H1 (cell line): ENCODE data around the gene GNAI2. TPM values are rescaled to one million over a fixed set of nuclear protein-coding genes. Genes with fewer than 3 reads are reported as not detected.

Experiments used
- CTCF ChIA-PET: fragments of 300-600 bp; sonication (Branson Sonifier 250); formaldehyde crosslinking; loops from one replicate; lab custom pipeline; 2021; ENCODE audit not compliant: partially characterized antibody; lab: Charles Lee
- POLR2A ChIA-PET: fragments of 300-600 bp; sonication (Branson Sonifier 250); formaldehyde crosslinking; loops from one replicate; lab custom pipeline; 2021; ENCODE audit warnings: inconsistent platforms; ENCODE audit not compliant: partially characterized antibody; lab: Charles Lee
- DNase-seq, 2 experiments: peaks; one replicate each; pipeline versions ENCODE4 v3.0.0 to v3.0.0-alpha.2; 2010 to 2022; ENCODE audit warnings: low spot score in 2 of 2, low read depth in 1 of 2, mixed read lengths in 1 of 2
- FAIRE-seq: peaks from 2 replicates; lab custom pipeline; 2011; peaks lifted over from hg19 to GRCh38; lab: Jason Lieb, UNC
- H2AFZ ChIP-seq: 2 replicates; pipeline ENCODE4 v1.8.1; 2012; ENCODE audit warnings: low read length, inconsistent platforms
- H2AK5ac ChIP-seq: 2 replicates; pipeline ENCODE4 v1.6.1; 2013; ENCODE audit warnings: low read depth, low read length
- H2BK120ac ChIP-seq: replicated peaks from 2 replicates; pipeline ENCODE3; 2013; ENCODE audit warnings: low read depth, low read length, inconsistent platforms
- H2BK12ac ChIP-seq: 2 replicates; pipeline ENCODE4 v1.6.1; 2013; ENCODE audit warnings: low read depth, low read length
- H2BK15ac ChIP-seq: 2 replicates; pipeline ENCODE4 v1.6.1; 2013; ENCODE audit warnings: low read length
- H2BK20ac ChIP-seq: 2 replicates; pipeline ENCODE4 v1.6.1; 2013; ENCODE audit warnings: low read length
- H2BK5ac ChIP-seq: 2 replicates; pipeline ENCODE4 v1.6.1; 2013; ENCODE audit warnings: low read depth, low read length
- H3K14ac ChIP-seq: 2 replicates; pipeline ENCODE4 v1.6.1; 2013; ENCODE audit warnings: inconsistent platforms; ENCODE audit not compliant: insufficient read length
- H3K18ac ChIP-seq: 2 replicates; pipeline ENCODE4 v1.6.1; 2013; ENCODE audit warnings: low read length; ENCODE audit errors: extremely low read depth
- H3K23ac ChIP-seq: 2 replicates; pipeline ENCODE4 v1.6.1; 2013; ENCODE audit warnings: inconsistent platforms; ENCODE audit not compliant: insufficient read length
- H3K23me2 ChIP-seq: 2 replicates; pipeline ENCODE4 v1.6.1; 2013; ENCODE audit warnings: low read depth, low read length
- H3K27ac ChIP-seq: 2 replicates; pipeline ENCODE4 v1.6.1; 2011; ENCODE audit warnings: low read depth, low read length, inconsistent platforms
- H3K27me3 ChIP-seq, 4 experiments: replicated peaks in 1 of 4; 1 replicate in 1 of 4; 2 replicates in 3 of 4; pipeline versions ENCODE4 v1.6.1 to v1.8.1; 2011 to 2013; ENCODE audit warnings: low read length in 3 of 4, mild to moderate bottlenecking in 3 of 4, inconsistent platforms in 2 of 4, mixed read lengths in 2 of 4, moderate library complexity in 1 of 4; ENCODE audit not compliant: control insufficient read depth in 3 of 4, insufficient read depth in 3 of 4; ENCODE audit errors: extremely low read depth in 1 of 4
- H3K36me3 ChIP-seq, 4 experiments: 2 replicates each; pipeline versions ENCODE4 v1.6.1 to v1.8.1; 2011 to 2013; ENCODE audit warnings: mild to moderate bottlenecking in 4 of 4, low read length in 3 of 4, moderate library complexity in 2 of 4, control low read depth in 1 of 4, inconsistent platforms in 1 of 4; ENCODE audit not compliant: insufficient read depth in 4 of 4, control insufficient read depth in 2 of 4
- H3K4ac ChIP-seq: replicated peaks from 2 replicates; pipeline ENCODE3; 2013; ENCODE audit warnings: low read length, low read depth, mixed read lengths, inconsistent platforms; ENCODE audit not compliant: insufficient read length
- H3K4me1 ChIP-seq, 4 experiments: replicated peaks in 1 of 4; 1 replicate in 1 of 4; 2 replicates in 3 of 4; pipeline versions ENCODE4 v1.6.1 to v1.8.1; 2011 to 2013; ENCODE audit warnings: low read length in 3 of 4, inconsistent platforms in 2 of 4, mixed read lengths in 1 of 4; ENCODE audit not compliant: insufficient read depth in 4 of 4, control insufficient read depth in 3 of 4
- H3K4me2 ChIP-seq, 2 experiments: 2 replicates each; pipeline versions ENCODE4 v1.6.1 to v1.8.1; 2011 to 2013; ENCODE audit warnings: low read depth in 2 of 2, low read length in 2 of 2, control low read depth in 1 of 2, inconsistent platforms in 1 of 2, mild to moderate bottlenecking in 1 of 2; ENCODE audit not compliant: insufficient read depth in 1 of 2
- H3K4me3 ChIP-seq, 4 experiments: fragments of 200-600, 300-600 bp in 1 of 4; sonication (generic), shearing (Covaris generic), sonication (Bioruptor Twin) in 1 of 4; 2 replicates each; pipeline versions ENCODE4 v1.5.1 to v1.8.1; 2011 to 2016; ENCODE audit warnings: low read length in 4 of 4, low read depth in 3 of 4, control low read depth in 2 of 4, inconsistent platforms in 2 of 4, mild to moderate bottlenecking in 2 of 4, mixed read lengths in 1 of 4, moderate library complexity in 1 of 4; ENCODE audit not compliant: insufficient read depth in 2 of 4; ENCODE audit errors: extremely low read depth in 1 of 4
- H3K56ac ChIP-seq: replicated peaks from 2 replicates; pipeline ENCODE3; 2013; ENCODE audit warnings: low read depth, mild to moderate bottlenecking, mixed read lengths, low read length, inconsistent platforms; ENCODE audit not compliant: insufficient read length
- H3K79me1 ChIP-seq: 2 replicates; pipeline ENCODE4 v1.6.1; 2013; ENCODE audit warnings: low read depth, low read length, control low read depth
- H3K79me2 ChIP-seq, 2 experiments: 2 replicates each; pipeline versions ENCODE4 v1.6.1 to v1.8.1; 2012 to 2013; ENCODE audit warnings: low read length in 2 of 2, mild to moderate bottlenecking in 2 of 2, inconsistent platforms in 1 of 2; ENCODE audit not compliant: insufficient read depth in 2 of 2, control insufficient read depth in 1 of 2
- H3K9ac ChIP-seq, 4 experiments: replicated peaks in 1 of 4; 1 replicate in 1 of 4; 2 replicates in 3 of 4; pipeline versions ENCODE4 v1.6.1 to v1.8.1; 2011 to 2013; ENCODE audit warnings: low read depth in 3 of 4, low read length in 3 of 4, control low read depth in 2 of 4, mild to moderate bottlenecking in 2 of 4, moderate library complexity in 2 of 4, inconsistent platforms in 1 of 4; ENCODE audit errors: extremely low read depth in 1 of 4
- H3K9me3 ChIP-seq, 2 experiments: 2 replicates each; pipeline versions ENCODE4 v1.6.1 to v1.8.1; 2012 to 2013; ENCODE audit warnings: mild to moderate bottlenecking in 2 of 2, moderate library complexity in 2 of 2, control low read depth in 1 of 2, inconsistent platforms in 1 of 2, low read depth in 1 of 2, low read length in 1 of 2, mixed read lengths in 1 of 2; ENCODE audit not compliant: insufficient read depth in 2 of 2
- H4K20me1 ChIP-seq, 2 experiments: replicated peaks in 1 of 2; 2 replicates each; pipeline versions ENCODE3 to v1.8.1; 2011 to 2013; ENCODE audit warnings: inconsistent platforms in 2 of 2, low read length in 2 of 2, mild to moderate bottlenecking in 1 of 2; ENCODE audit not compliant: insufficient read depth in 2 of 2, control insufficient read depth in 1 of 2
- H4K5ac ChIP-seq: 2 replicates; pipeline ENCODE4 v1.6.1; 2013; ENCODE audit warnings: low read length, low read depth, mixed read lengths, inconsistent platforms; ENCODE audit not compliant: insufficient read length
- H4K8ac ChIP-seq: 2 replicates; pipeline ENCODE4 v1.8.0; 2013; ENCODE audit warnings: mild to moderate bottlenecking, moderate library complexity, low read length, inconsistent platforms; ENCODE audit not compliant: insufficient read depth; ENCODE audit errors: extremely low read depth
- H4K91ac ChIP-seq: replicated peaks from 2 replicates; pipeline ENCODE3; 2013; ENCODE audit warnings: low read length, mixed read lengths, inconsistent platforms; ENCODE audit not compliant: insufficient read length
- BACH1 ChIP-seq: IDR thresholded peaks from 2 replicates; pipeline ENCODE4 v1.6.1; 2012; ENCODE audit warnings: low read length, improper control_type of control experiment
- CBX5 ChIP-seq: fragments of 300-800, 300-1000 bp; sonication (generic); IDR thresholded peaks from 2 replicates; pipeline ENCODE4 v1.7.1; 2016; ENCODE audit warnings: antibody characterized with exemption, low read length, low read depth
- CBX8 ChIP-seq: fragments of 300-800, 300-1000 bp; sonication (generic); IDR thresholded peaks from 2 replicates; pipeline ENCODE4 v1.7.1; 2016; ENCODE audit warnings: low read depth, low read length, borderline replicate concordance
- CHD1 ChIP-seq: IDR thresholded peaks from 2 replicates; pipeline ENCODE4 v1.6.1; 2012; ENCODE audit warnings: low read depth, low read length, improper control_type of control experiment
- EP300 ChIP-seq, 2 experiments: IDR thresholded peaks; 1 replicate in 1 of 2; 2 replicates in 1 of 2; pipeline ENCODE4 v1.6.1; 2011 to 2012; ENCODE audit warnings: low read depth in 2 of 2, low read length in 2 of 2, mild to moderate bottlenecking in 2 of 2, borderline replicate concordance in 1 of 2, inconsistent platforms in 1 of 2, moderate library complexity in 1 of 2
- FOSL1 ChIP-seq: IDR thresholded peaks from 2 replicates; pipeline ENCODE4 v1.6.1; 2011; ENCODE audit warnings: mild to moderate bottlenecking, low read depth, low read length, moderate library complexity; ENCODE audit not compliant: insufficient read depth
- JUN ChIP-seq: IDR thresholded peaks from 2 replicates; pipeline ENCODE4 v1.6.1; 2011; ENCODE audit warnings: low read depth, mild to moderate bottlenecking, improper control_type of control experiment, low read length
- MAX ChIP-seq: IDR thresholded peaks from 2 replicates; pipeline ENCODE4 v1.6.1; 2012; ENCODE audit warnings: inconsistent platforms
- TEAD4 ChIP-seq: IDR thresholded peaks from 2 replicates; pipeline ENCODE4 v1.6.1; 2012; ENCODE audit warnings: low read depth, low read length, inconsistent platforms, mixed read lengths
- ZNF274 ChIP-seq: IDR thresholded peaks from 2 replicates; pipeline ENCODE4 v1.7.0; 2012; ENCODE audit warnings: low read length, borderline replicate concordance; ENCODE audit errors: extremely low read depth
- WGBS, 2 experiments: shearing (Covaris generic) in 1 of 2; methylation state at CpG; one replicate each; pipeline versions ENCODE4 v1.1.6 to v1.1.7; 2013 to 2015; ENCODE audit warnings: low lambda C conversion rate in 2 of 2, mixed read lengths in 2 of 2, inconsistent platforms in 1 of 2, low coverage in 1 of 2, missing lambda C conversion rate in 1 of 2; ENCODE audit not compliant: insufficient replicate concordance in 2 of 2, insufficient coverage in 1 of 2, insufficient read length in 1 of 2; ENCODE audit errors: extremely low coverage in 1 of 2, missing lambda C conversion rate in 1 of 2; 5-methylcytosine and 5-hydroxymethylcytosine counted together
- polyA plus RNA-seq, 7 experiments: library from polyadenylated mRNA; depleted of rRNA in 3 of 7; stranded (reverse) in 5 of 7; unstranded in 2 of 7; fragments of >200 nt in 5 of 7; fragments of 200-250 nt in 2 of 7; gene quantifications; 1 replicate in 5 of 7; 2 replicates in 1 of 7; 4 replicates in 1 of 7; pipeline versions ENCODE4 v1.2.1 to v1.2.3, GENCODE V29; 2011 to 2013; ENCODE audit warnings: missing spikeins in 2 of 7, mixed read lengths in 2 of 7
- total RNA-seq: library from RNA; stranded (reverse); fragmentation: NEBNext Ultra II Directional; extraction: Animal tissue kit (Norgen Biotek cat#: 25700); gene quantifications from 2 replicates; pipeline ENCODE4 v1.2.1, GENCODE V29; 2021

Gene GNAI2
- total and polyA plus RNA-seq, 2 of the 8 experiments (the other 6 are each of a cell fraction or from before 2014, with no cell fraction given) = 168 to 539 TPM

DNA sequence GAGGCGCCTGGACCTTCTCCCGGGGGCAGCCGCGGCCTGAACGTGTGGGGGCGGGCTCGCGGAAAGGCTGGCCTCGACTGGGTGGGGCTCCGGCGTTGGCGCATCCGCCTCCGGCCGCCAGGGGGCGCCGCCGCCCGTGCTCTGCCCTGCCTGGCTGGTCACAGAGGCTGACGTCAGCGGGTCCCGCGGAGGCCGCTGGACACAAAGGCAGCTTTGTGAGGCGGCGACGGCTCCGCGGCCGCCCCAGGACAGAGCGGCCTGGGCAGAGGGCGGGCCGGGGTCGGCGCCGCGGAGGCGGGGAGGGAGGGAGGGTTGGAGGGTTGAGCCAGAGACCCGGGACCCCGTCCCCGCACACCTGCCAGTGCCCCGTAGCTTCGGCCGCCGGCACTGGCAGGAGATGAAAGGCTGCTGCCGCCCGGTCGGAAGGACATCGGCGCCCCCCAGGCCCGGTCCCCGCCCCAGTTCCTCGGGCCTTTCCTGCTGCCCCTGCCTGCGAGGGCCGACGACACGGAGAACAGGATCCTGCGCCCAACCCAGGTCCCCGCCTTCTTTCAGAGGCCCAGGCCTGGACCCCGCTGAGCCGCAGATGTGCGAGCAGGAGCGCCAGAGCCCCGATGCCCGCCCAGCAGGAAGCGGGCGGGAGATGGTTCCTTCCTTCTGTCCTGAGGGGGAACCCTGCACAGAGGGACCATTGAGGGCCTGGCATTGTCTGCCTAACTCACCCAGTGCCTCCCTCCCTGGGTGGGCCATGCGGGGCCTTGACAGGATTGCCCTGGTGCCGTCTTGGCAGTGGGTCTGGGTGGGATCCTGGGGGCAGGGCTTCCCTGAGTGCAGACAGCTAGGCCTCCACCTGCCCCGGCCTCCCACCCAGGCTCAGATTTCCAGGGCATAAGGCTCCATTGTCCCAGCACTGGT is 24.3 kb downstream of the GNAI2 start:
- WGBS, 2 experiments = 5% methylated on average over 53 of the region's 70 CpGs; no CpG with 5 or more reads in 1 of the 2 experiments
- Histone ChIP-seq H3K4me3 (peak overlapping the region; percentile 11 to 60 (median 34)), H3K23me2 (peaks cover 2% of the 10 kb centered on the region; the same call in 1 of the 2 replicates), H4K91ac (peak overlapping the region; percentile 83), H3K18ac (peak overlapping the region; percentile 86), H3K14ac (no peak overlapping the region), H2AFZ (no peak overlapping the region), H3K9me3 (no peaks in the 10 kb centered on the region), H4K8ac (peak overlapping the region; percentile 83), H3K4me2 (peak overlapping the region; percentile 40 to 73; a peak in 3 of 4 replicates), H2BK5ac (peak overlapping the region; percentile 27), H2BK12ac (peak overlapping the region; percentile 78; the same call in 1 of the 2 replicates), H3K23ac (no peak overlapping the region), H3K79me2 (no peaks in the 10 kb centered on the region), H3K27me3 (no peaks in the 10 kb centered on the region), H4K20me1 (peaks cover 2 to 7% of the 10 kb centered on the region in 2 experiments), H3K4me1 (peaks cover 0 to 27% (median 22%) of the 10 kb centered on the region in 4 experiments; a peak in 6 of 7 replicates), H3K79me1 (no peaks in the 10 kb centered on the region), H2BK120ac (no peak overlapping the region), H2AK5ac (no peak overlapping the region), H3K27ac (peak overlapping the region; percentile 89), H3K36me3 (peaks cover 13 to 24% (median 17%) of the 10 kb centered on the region in 4 experiments; a peak in 7 of 8 replicates), H3K56ac (peak overlapping the region; percentile 23), H3K4ac (peak overlapping the region; percentile 79), H3K9ac (peak overlapping the region; percentile 41 to 79 (median 62)), H2BK15ac (peak overlapping the region; percentile 92; the same call in 1 of the 2 replicates), H4K5ac (peak overlapping the region; percentile 81), H2BK20ac (no peak overlapping the region)
- DNase-seq (peak in 1 of 2 experiments; percentile 97), FAIRE-seq (no peak)
- ChIA-PET CTCF (interaction anchor here (0.9 to 53.5 kb wide), 11 partner anchors 9 to 94 kb away, joined by 3 to 2149 read pairs (median 13); partner anchors contain the start of genes GNAI2, GNAT1, HYAL2 and IFRD2), POLR2A (interaction anchor here (0.6 to 4.3 kb wide), 20 partner anchors 11 to 134 kb away, joined by 3 to 35 read pairs (median 4); partner anchors contain the start of genes GNAI2, HYAL2, IFRD2 and SEMA3B)
- TF ChIP-seq CHD1 (no peak), MAX (peak; percentile 49), FOSL1 (no peak), ZNF274 (no peak), CBX8 (no peak), BACH1 (peak; percentile 32; the same call in 1 of the 2 replicates), TEAD4 (no peak), JUN (no peak), EP300 (IDR thresholded peaks at IDR 0.05; ENCODE audit: borderline replicate concordance in 1 of 2, low read depth in 2 of 2, low read length in 2 of 2) (peak in 1 of 2 experiments; percentile 9; a peak in 1 of 3 replicates), CBX5 (no peak)
